ENCODE results near the gene ESD. TPM values are rescaled to one million over a fixed set of nuclear protein-coding genes. Genes with fewer than 3 reads are reported as not detected.

The ESD gene
- total RNA-seq, 1 experiment from 2014 or later, result 73.2 TPM

DNA sequence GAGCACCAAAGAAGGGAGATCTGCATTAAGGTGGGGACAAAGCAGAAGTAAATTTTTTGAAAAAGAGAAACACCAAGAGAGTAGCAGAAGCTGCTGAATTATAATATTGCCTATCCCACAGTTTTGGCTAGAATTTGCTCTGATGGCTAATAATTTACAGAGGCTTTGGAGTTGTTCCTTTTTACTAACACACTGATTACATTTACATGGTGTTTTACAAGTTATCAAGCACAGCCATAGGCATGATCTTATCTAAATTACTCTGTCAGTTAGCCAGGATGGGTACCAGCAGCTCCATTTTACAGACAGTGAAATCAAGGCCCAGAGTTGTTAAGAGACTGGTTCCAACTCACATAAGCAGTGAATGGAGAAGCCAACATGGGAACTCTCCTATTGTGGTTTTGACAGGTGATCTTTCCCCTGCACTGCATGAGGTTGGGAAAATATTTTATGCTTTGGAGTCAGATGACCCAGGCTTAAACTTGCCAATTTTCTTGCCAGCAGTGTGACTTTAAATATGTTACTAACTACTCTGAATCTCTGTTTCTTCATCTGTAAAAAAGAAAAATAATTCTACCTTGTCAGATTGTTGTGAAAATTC, 33.5 kb upstream of the ESD start:
- H3K27ac ChIP-seq (ENCODE audit: low read length), result no peak overlapping the region
- ChIA-PET POLR2A (ENCODE audit: unreplicated experiment) (no interaction called here), CTCF (no interaction called here)
- DNase-seq (no peak), ATAC-seq (no peak)
- H3K9ac ChIP-seq (ENCODE audit: low read length), result no peak overlapping the region
- H3K4me1 ChIP-seq (ENCODE audit: insufficient read depth, low read length), result no peaks in the 10 kb centered on the region
- TF ChIP-seq EZH2 (IDR thresholded peaks at IDR 0.05; ENCODE audit: low read length, unreplicated experiment) (no peak), EZH2phosphoT487 (IDR thresholded peaks at IDR 0.05; ENCODE audit: borderline replicate concordance, low read length) (no peak)
- TF ChIP-seq, protein P1, sequence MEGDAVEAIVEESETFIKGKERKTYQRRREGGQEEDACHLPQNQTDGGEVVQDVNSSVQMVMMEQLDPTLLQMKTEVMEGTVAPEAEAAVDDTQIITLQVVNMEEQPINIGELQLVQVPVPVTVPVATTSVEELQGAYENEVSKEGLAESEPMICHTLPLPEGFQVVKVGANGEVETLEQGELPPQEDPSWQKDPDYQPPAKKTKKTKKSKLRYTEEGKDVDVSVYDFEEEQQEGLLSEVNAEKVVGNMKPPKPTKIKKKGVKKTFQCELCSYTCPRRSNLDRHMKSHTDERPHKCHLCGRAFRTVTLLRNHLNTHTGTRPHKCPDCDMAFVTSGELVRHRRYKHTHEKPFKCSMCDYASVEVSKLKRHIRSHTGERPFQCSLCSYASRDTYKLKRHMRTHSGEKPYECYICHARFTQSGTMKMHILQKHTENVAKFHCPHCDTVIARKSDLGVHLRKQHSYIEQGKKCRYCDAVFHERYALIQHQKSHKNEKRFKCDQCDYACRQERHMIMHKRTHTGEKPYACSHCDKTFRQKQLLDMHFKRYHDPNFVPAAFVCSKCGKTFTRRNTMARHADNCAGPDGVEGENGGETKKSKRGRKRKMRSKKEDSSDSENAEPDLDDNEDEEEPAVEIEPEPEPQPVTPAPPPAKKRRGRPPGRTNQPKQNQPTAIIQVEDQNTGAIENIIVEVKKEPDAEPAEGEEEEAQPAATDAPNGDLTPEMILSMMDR (conservative IDR thresholded peaks at IDR 0.05; ENCODE audit: low read depth, low read length), result no peak
- no TSS peak for BruUV-seq (replicated peaks)
- no peak overlapping the region for H3K4me3 ChIP-seq (ENCODE audit: low read length)
- H4K20me1 ChIP-seq (ENCODE audit: low read length), result no peaks in the 10 kb centered on the region
- intact Hi-C loops (cut with micrococcal nuclease), result loop anchor here (1.0 to 10.0 kb wide), 4 partner anchors 62 to 944 kb away; no protein-coding TSS in a partner anchor
- H3F3A ChIP-seq (ENCODE audit: low read length, unreplicated experiment), result no peaks in the 10 kb centered on the region
- no peaks in the 10 kb centered on the region for H3K27me3 ChIP-seq (ENCODE audit: low read length)
- H3K9me3 ChIP-seq (ENCODE audit: low read length), result no peaks in the 10 kb centered on the region
- H3K4me2 ChIP-seq (ENCODE audit: low read length), result no peak overlapping the region
- no peaks in the 10 kb centered on the region for H3K36me3 ChIP-seq (ENCODE audit: low read depth, low read length)
- no peaks in the 10 kb centered on the region for H3K79me2 ChIP-seq (ENCODE audit: low read length)
- no peak overlapping the region for H2AFZ ChIP-seq (ENCODE audit: low read length)
- H3K9me2 ChIP-seq (replicated peaks; ENCODE audit: low read length), result no peaks in the 10 kb centered on the region

DNA sequence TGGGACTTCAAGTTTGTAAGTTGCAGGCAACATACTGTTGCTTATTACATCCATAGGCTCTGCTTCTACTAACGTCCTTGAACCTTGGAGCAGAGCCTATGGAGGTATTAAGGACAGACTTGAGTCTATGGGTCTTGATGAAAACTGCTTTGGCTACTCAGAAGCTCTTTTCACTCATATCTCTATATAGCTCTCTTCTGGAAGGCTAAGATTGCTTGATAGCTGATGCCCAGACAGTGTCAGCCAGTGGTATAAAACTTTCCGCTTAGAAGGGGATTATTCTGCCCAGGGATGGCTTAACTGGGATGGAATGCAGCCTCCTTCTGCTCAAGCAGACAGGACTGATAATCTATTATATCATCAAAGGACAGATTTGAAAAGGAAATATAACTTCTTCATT, 25.6 kb upstream of the ESD start:
- Histone ChIP-seq H3K36me3 (ENCODE audit: low read depth, low read length) (no peaks in the 10 kb centered on the region), H3K9me2 (replicated peaks; ENCODE audit: low read length) (no peaks in the 10 kb centered on the region), H3K9ac (ENCODE audit: low read length) (no peak overlapping the region), H2AFZ (ENCODE audit: low read length) (no peak overlapping the region), H3K9me3 (ENCODE audit: low read length) (no peaks in the 10 kb centered on the region), H3F3A (ENCODE audit: low read length, unreplicated experiment) (no peaks in the 10 kb centered on the region), H3K4me2 (ENCODE audit: low read length) (no peak overlapping the region), H3K27ac (ENCODE audit: low read length) (no peak overlapping the region), H3K4me1 (ENCODE audit: insufficient read depth, low read length) (no peaks in the 10 kb centered on the region), H4K20me1 (ENCODE audit: low read length) (no peaks in the 10 kb centered on the region), H3K4me3 (ENCODE audit: low read length) (no peak overlapping the region), H3K79me2 (ENCODE audit: low read length) (no peaks in the 10 kb centered on the region), H3K27me3 (ENCODE audit: low read length) (no peaks in the 10 kb centered on the region)
- BruUV-seq (replicated peaks), result no TSS peak
- TF ChIP-seq EZH2 (IDR thresholded peaks at IDR 0.05; ENCODE audit: low read length, unreplicated experiment), result no peak
- TF ChIP-seq, protein P1 (conservative IDR thresholded peaks at IDR 0.05; ENCODE audit: low read depth, low read length), result no peak
- no peak for TF ChIP-seq EZH2phosphoT487 (IDR thresholded peaks at IDR 0.05; ENCODE audit: borderline replicate concordance, low read length)
- intact Hi-C loops (cut with micrococcal nuclease), result no loop called here
- CTCF ChIA-PET, result no interaction called here
- POLR2A ChIA-PET (ENCODE audit: unreplicated experiment), result no interaction called here
- no peak for ATAC-seq
- DNase-seq, result no peak

DNA sequence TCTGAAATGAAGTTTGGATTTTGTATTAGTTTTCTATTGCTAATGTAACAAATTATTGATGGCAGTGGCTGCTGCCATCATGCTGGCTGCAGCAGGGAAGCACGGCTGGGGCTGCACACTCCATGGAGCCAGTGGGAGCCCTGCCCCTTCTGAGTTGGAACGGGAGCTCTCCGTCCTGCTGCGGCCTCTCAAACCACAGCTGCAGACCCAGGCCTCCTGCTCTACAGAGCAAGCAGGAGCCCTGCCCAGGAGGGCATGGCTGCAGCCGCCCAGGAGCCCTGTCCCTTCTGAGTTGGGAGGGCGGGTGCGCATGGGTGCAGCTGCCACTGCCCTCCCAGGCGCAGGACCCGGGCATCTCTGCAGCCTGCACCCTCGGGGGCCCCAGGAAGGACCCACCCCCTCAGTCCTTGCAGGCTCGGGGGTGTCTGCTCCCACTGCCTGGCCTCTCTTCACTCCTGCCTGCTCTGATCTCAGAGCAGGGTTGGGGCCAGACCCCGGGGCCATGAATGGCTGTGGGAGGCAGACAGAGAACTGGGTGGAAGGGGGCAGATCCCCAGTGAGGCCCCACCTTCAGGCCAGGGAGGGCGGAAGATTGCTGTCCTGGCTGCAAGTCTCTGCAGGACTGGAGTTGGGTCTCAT, 21.0 kb upstream of the ESD start:
- ChIA-PET CTCF (no interaction called here), POLR2A (ENCODE audit: unreplicated experiment) (no interaction called here)
- H3K79me2 ChIP-seq (ENCODE audit: low read length), result no peaks in the 10 kb centered on the region
- no peak overlapping the region for H3K27ac ChIP-seq (ENCODE audit: low read length)
- TF ChIP-seq, protein P1 (conservative IDR thresholded peaks at IDR 0.05; ENCODE audit: low read depth, low read length), result no peak
- no peak for TF ChIP-seq EZH2phosphoT487 (IDR thresholded peaks at IDR 0.05; ENCODE audit: borderline replicate concordance, low read length)
- TF ChIP-seq EZH2 (IDR thresholded peaks at IDR 0.05; ENCODE audit: low read length, unreplicated experiment), result no peak
- no TSS peak for BruUV-seq (replicated peaks)
- no peaks in the 10 kb centered on the region for H3K9me3 ChIP-seq (ENCODE audit: low read length)
- ATAC-seq (no peak), DNase-seq (no peak)
- H2AFZ ChIP-seq (ENCODE audit: low read length), result no peak overlapping the region
- no peak overlapping the region for H3K9ac ChIP-seq (ENCODE audit: low read length)
- no peaks in the 10 kb centered on the region for H3F3A ChIP-seq (ENCODE audit: low read length, unreplicated experiment)
- no peak overlapping the region for H3K4me2 ChIP-seq (ENCODE audit: low read length)
- no peaks in the 10 kb centered on the region for H3K36me3 ChIP-seq (ENCODE audit: low read depth, low read length)
- H3K4me3 ChIP-seq (ENCODE audit: low read length), result no peak overlapping the region
- H3K4me1 ChIP-seq (ENCODE audit: insufficient read depth, low read length), result no peaks in the 10 kb centered on the region
- H4K20me1 ChIP-seq (ENCODE audit: low read length), result no peaks in the 10 kb centered on the region
- intact Hi-C loops (cut with micrococcal nuclease), result no loop called here
- no peaks in the 10 kb centered on the region for H3K27me3 ChIP-seq (ENCODE audit: low read length)
- no peaks in the 10 kb centered on the region for H3K9me2 ChIP-seq (replicated peaks; ENCODE audit: low read length)
